GM21447 (cell line): ENCODE results near the gene SLC16A14.
"Not testable (repeated sequence)": the region's sequence is repeated elsewhere in the genome, so short reads cannot be mapped to it uniquely, and the experiment has no call there.

Experiments
- ATAC-seq: cut with Tn5 transposase; IDR thresholded peaks from one replicate; pipeline ENCODE4 v1.9.1; 2021; ENCODE audit not compliant: unreplicated experiment

Gene SLC16A14, protein sequence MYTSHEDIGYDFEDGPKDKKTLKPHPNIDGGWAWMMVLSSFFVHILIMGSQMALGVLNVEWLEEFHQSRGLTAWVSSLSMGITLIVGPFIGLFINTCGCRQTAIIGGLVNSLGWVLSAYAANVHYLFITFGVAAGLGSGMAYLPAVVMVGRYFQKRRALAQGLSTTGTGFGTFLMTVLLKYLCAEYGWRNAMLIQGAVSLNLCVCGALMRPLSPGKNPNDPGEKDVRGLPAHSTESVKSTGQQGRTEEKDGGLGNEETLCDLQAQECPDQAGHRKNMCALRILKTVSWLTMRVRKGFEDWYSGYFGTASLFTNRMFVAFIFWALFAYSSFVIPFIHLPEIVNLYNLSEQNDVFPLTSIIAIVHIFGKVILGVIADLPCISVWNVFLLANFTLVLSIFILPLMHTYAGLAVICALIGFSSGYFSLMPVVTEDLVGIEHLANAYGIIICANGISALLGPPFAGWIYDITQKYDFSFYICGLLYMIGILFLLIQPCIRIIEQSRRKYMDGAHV

GRCh38 chr2:230068651-230069055 is at the start of gene SLC16A14:
TSS of gene SLC16A14 (minus strand) at chr2:230068924. CDS start at chr2:230059352, 9,572 bp downstream.
- ATAC-seq: peak; percentile 29

DNA sequence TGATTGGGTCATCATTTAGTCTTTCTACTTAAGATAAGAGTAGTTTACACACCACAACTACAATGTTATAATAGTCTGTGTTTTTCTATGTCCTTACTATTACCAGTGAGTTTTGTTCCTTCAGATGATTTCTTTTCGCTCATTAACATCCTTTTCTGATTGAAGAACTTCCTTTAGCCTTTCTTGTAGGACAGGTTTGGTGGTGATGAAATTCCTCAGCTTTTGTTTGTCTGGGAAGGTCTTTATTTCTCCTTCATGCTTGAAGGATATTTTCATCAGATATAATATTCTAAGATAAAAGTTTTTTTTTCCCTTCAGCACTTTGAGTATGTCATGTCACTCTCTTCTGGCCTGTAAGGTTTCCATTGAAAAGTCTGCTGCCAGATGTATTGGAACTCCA is 38.0 kb upstream of the SLC16A14 start:
- ATAC-seq: no peak

DNA sequence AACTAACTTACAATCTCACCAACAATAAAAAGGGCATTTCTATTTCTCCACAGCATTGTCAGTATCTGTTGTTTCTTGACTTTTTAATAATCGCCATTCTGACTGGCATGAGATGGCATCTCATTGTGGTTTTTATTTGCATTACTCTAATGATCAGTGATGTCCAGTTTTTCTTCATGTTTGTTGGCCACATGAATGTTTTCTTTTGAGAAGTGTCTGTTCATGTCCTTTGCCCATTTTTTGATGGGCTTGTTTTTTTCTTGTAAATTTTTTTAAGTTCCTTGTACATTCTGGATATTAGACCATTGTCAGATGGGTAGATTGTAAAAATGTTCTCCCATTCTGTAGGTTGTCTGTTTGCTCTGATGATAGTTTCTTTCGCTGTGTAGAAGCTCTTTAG is 33.2 kb upstream of the SLC16A14 start:
- ATAC-seq: not testable (repeated sequence)

GRCh38 chr2:230097841-230098240 is 29.1 kb upstream of the SLC16A14 start:
- no peak for ATAC-seq

- ATAC-seq: no peak
Observed at GRCh38 chr2:230097424-230097823, 28.7 kb upstream of the SLC16A14 start.

- no peak for ATAC-seq
Observed at GRCh38 chr2:230090967-230091366, 22.2 kb upstream of the SLC16A14 start.

DNA sequence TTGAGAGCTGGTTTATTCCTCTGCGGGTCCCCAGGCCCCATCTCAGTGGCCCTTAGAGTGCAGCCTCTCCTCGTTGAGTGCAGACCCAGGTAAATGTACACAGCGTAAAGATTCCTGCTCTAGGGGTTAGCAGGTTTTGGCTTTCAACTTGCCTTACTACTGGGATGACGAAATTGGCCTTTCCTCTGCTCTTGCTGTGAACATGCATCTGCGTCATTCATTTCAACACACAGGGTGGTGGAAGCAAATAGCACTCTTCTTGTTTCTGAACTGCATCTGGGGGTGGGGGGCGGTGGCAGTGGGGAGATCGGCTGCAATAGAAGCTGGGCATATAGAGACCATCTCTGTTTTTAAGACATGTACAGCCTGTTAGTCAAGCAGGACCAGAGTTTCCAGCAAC is 16.5 kb upstream of the SLC16A14 start:
- no peak for ATAC-seq

DNA sequence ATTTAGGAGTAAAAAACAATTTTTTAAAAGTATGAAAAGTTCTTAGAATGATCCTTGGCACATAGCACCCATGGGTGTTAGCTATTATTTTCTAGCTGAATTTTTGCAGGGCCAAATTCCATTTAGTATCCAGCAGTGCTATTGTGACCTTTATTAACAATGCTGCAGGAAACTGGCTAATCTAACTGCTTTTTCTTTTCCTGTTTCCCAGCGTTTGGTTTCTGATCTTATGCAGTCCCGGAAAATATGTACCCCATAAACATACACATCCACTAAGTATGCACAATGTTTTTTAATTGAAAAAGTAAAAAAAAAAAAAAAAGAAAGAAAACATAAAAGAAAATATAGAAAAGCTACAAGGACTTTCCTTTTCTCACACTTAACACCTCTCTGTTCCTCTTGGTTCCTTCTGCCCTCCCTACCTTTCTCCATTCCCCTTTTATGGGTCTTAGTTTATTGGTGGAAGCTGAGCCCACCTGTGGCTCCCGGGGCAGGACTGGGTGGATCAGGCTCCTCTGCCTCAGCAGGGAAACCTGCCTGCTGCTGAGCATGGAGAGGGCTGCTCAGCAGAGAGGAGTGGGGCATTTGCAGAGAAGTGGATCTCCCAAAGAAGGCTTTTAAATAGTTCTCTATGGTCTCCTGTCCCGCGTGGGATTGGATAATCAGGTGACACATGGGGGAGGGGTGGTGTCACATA is 9.3 kb upstream of the SLC16A14 start:
- no peak for ATAC-seq

DNA sequence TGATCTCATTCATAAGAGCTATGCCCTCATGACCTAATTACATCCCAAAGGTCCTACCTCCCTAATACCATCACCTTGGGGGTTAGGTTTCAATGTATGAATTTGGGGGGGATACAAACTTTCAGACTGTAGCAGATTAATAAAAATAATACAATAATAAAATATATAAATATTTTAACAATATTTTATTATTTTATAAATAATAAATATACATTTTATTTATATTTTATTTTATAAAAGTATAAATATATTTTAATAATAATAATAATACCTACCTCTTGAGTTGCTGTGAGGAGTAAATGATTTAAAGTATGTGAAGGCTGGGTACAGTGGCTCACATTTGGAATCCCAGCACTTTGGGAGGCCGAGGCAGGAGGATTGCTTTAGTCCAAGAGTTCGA is 8.1 kb upstream of the SLC16A14 start:
- ATAC-seq: no peak

GRCh38 chr2:230075988-230076631 is 7.4 kb upstream of the SLC16A14 start:
- no peak for ATAC-seq

- ATAC-seq: no peak
Observed at GRCh38 chr2:230071421-230071820, 2.7 kb upstream of the SLC16A14 start.

- no peak for ATAC-seq
Observed at GRCh38 chr2:230069402-230069801, 678 bp upstream of the SLC16A14 start.

DNA sequence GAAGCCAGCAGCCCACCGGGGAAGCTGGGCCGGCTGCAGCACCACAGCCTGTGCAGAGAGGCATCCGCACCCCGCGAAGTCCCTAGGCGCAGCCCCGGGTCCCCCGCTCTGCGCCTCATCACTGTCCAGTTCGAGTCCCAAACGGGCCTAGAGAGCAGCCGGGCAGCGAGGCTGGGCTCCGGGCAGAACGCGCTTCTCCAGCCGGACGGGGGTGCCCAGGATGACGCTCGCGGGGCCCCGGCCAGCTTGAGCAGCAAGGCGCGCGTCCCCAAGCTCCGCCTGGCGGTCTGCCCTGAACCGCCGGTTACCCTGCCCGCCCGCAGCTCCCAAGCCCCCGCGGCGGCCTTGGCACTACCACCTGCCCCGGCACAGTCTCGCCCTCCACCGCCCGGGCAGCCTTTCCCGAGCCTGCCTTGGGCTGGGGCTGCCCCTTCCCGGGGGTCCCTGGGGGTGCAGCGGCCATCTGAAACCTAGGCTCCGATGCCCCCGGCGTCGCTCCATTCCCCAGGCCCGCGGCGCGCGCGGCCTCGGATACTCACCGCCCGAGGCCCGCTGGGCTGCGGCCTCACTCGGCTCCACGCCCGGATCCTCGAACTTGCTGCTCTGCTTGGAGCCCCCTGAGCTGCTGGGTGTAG is 591 bp downstream of the SLC16A14 start:
- peak; percentile 36 for ATAC-seq

DNA sequence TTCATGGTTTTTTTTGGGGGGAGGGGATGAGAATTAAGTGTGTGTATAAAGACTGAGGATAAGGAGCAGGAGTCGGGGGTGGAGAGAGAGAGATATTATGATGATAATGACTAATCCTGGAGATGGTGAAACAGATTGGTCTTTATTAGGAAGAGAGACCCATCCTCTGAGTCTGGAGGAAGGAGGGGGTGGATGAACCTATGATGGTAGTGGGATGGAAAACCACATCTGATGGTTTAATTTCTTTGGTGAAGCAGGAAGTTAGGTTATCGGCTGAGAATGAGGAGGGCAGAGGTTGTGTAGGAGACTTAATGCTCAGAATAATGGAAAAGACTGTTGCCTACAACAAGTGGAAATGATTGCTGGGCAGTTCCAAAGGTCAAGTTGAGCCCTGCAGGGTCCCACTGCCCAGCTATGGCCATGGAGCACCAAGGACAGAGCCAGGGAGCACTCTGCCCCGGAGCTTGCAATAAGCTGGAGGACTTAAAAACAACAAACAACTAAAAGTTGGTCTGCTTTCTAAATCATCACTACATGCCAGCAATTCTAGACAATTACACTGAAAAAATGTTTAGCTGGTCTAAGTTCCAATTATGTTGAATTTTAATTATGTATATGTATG is 7.9 kb downstream of the SLC16A14 start:
- no peak for ATAC-seq

DNA sequence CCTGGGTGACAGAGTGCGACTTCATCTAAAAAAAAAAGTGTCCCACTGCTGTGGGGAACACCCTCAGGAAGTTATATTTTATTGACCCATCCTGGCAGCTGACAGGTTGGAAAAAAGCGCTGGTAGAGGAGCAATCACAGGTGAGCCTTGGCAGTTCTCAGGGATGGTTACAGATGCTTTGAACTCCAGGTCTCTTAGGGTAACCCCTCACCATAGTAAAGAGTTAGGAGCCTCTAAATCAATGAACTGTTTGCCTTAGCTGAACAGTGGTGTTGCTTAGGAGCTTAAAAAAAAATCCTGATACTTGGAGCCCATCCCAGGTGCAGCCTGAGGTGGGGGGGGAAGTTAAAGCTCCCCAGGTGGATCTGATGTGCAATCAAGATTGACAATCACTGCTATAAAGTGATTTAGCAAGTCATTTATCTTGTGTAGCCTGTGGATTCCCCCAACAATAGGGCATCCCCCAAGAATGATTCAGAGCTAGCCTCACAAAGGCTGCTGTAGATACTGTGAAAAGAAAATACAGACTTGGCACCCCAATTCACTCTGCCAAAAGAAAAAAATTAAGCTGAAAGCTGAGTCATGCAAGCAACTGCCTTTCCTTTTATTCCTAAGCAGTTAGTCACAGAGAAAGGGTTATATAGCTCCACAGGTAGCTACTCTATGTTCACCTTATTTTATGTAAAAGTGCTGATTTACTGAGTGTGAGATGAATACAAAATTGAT is 14.8 kb downstream of the SLC16A14 start:
- ATAC-seq: no peak

- ATAC-seq: no peak
Observed at GRCh38 chr2:230052299-230052698, 16.4 kb downstream of the SLC16A14 start.

DNA sequence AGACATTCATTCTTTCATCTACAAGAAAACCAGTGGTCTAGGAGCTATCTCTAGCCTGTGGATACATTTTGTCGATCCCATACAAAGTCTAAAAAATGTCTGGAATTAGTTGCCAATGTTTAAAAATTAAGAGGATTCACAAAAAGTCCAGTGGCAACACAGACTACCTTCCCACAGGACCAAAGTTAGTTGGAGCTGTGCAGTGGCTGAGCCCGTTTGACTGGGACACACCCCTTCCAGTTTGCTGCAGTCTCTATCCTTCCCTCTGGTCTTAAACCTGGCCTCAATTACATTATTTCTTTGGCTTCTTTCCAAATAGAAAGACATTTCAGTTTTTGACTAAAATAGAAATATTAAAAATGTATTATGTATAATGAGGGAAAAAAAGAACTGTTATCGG is 18.6 kb downstream of the SLC16A14 start:
- no peak for ATAC-seq

GRCh38 chr2:230048010-230048671 is 20.6 kb downstream of the SLC16A14 start:
- no peak for ATAC-seq

DNA sequence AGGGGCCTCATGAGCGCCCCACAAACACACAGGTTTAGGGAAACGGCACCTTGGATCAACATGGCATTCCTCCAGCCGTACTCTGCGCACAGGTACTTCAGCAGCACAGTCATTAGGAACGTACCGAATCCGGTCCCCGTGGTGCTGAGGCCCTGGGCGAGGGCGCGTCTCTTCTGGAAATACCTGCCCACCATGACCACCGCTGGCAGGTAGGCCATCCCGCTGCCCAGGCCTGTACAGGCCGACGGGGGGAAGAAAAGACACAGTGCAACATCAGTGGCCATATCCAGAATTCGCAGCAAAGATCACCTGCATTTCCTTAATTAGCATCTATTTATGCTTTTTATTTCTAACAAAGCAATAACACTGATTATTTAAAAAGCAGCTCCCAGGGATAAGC is 22.2 kb downstream of the SLC16A14 start:
- ATAC-seq: no peak

GRCh38 chr2:230043461-230043860 is 25.3 kb downstream of the SLC16A14 start:
- no peak for ATAC-seq
